K562 (cell line): ENCODE data around the gene EHBP1L1. TPM values are rescaled to one million over a fixed set of nuclear protein-coding genes. Genes with fewer than 3 reads are reported as not detected.
A peak's percentile ranks its signal among the peaks of the same experiment; 100 is the strongest.

Source experiments
- ATAC-seq: fragments of 200-7000 bp; cut with Tn5 transposase; 3 replicates; pipeline ENCODE4 v1.9.1; 2020; ENCODE audit warnings: moderate library complexity
- BruUV-seq: library from RNA; stranded (reverse); fragments of 400-500 nt; replicated peaks from 2 replicates; lab custom pipeline; 2021; lab: Mats Ljungman, UMichigan
- CTCF ChIA-PET: fragments of 300-600 bp; formaldehyde crosslinking; extraction: SDS; loops from one replicate; lab custom pipeline; 2021; ENCODE audit warnings: low intra/inter-chr PET ratio; lab: Yijun Ruan, JAX
- POLR2A ChIA-PET: fragments of 300-600, 350-650 bp; sonication (Branson Sonifier 250); formaldehyde crosslinking; extraction: SDS; loops from one replicate; lab custom pipeline; 2021; ENCODE audit warnings: antibody characterized with exemption, inconsistent platforms; lab: Yijun Ruan, JAX
- DNase-seq, 4 experiments: peaks; one replicate each; pipeline versions ENCODE4 v3.0.0 to v3.0.0-alpha.2; 2011 to 2018; ENCODE audit warnings: low spot score in 3 of 4, mixed read lengths in 3 of 4; ENCODE audit errors: extremely low read depth in 1 of 4
- FAIRE-seq: peaks from 2 replicates; lab custom pipeline; 2011; peaks lifted over from hg19 to GRCh38; lab: Jason Lieb, UNC
- H2AFZ ChIP-seq: 2 replicates; pipeline ENCODE4 v1.6.0; 2011; ENCODE audit warnings: low read depth, low read length, control low read depth, inconsistent platforms
- H3K27ac ChIP-seq: fragments of 200-600 bp; 3 replicates; pipeline ENCODE4 v1.8.0; 2011; ENCODE audit warnings: low read depth, mild to moderate bottlenecking, control low read depth, inconsistent platforms, low read length, moderate library complexity, mixed read lengths; ENCODE audit errors: extremely low read depth
- H3K27me3 ChIP-seq, 2 experiments: fragments of 300-600 bp in 1 of 2; 2 replicates in 1 of 2; 3 replicates in 1 of 2; pipeline versions ENCODE4 v1.6.0 to v1.8.0; 2011; ENCODE audit warnings: inconsistent platforms in 2 of 2, low read length in 2 of 2, mild to moderate bottlenecking in 1 of 2, mixed read lengths in 1 of 2, moderate library complexity in 1 of 2; ENCODE audit not compliant: control insufficient read depth in 2 of 2, insufficient read depth in 2 of 2
- H3K36me3 ChIP-seq: fragments of 300-600 bp; 3 replicates; pipeline ENCODE4 v1.8.0; 2011; ENCODE audit warnings: mild to moderate bottlenecking, low read length, inconsistent platforms; ENCODE audit not compliant: control insufficient read depth, insufficient read depth
- H3K4me1 ChIP-seq, 2 experiments: fragments of 200-600 bp in 1 of 2; replicated peaks in 1 of 2; 2 replicates in 1 of 2; 3 replicates in 1 of 2; pipeline versions ENCODE4 v1.5.1 to v1.8.0; 2011; ENCODE audit warnings: inconsistent platforms in 2 of 2, low read length in 2 of 2, mild to moderate bottlenecking in 1 of 2, mixed read lengths in 1 of 2, moderate library complexity in 1 of 2; ENCODE audit not compliant: control insufficient read depth in 2 of 2, insufficient read depth in 2 of 2
- H3K4me2 ChIP-seq: 2 replicates; pipeline ENCODE4 v1.6.1; 2011; ENCODE audit warnings: low read length, control low read depth, inconsistent platforms, mixed read lengths; ENCODE audit not compliant: insufficient read depth
- H3K4me3 ChIP-seq: fragments of 200-600 bp; sonication (generic), shearing (Covaris generic); 2 replicates; pipeline ENCODE4 v1.5.1; 2016; ENCODE audit warnings: control low read depth, inconsistent platforms
- H3K79me2 ChIP-seq: fragments of 200-600 bp; 3 replicates; pipeline ENCODE4 v1.8.0; 2011; ENCODE audit warnings: low read length, inconsistent platforms; ENCODE audit not compliant: control insufficient read depth, insufficient read depth
- H3K9ac ChIP-seq, 2 experiments: 2 replicates each; pipeline versions ENCODE4 v1.6.0 to v1.6.1; 2011; ENCODE audit warnings: low read depth in 2 of 2, low read length in 2 of 2, control low read depth in 1 of 2, inconsistent platforms in 1 of 2, mild to moderate bottlenecking in 1 of 2, mixed read lengths in 1 of 2; ENCODE audit not compliant: insufficient read depth in 1 of 2
- H3K9me1 ChIP-seq: one replicate; pipeline ENCODE4 v1.6.0; 2011; ENCODE audit warnings: inconsistent platforms, mild to moderate bottlenecking, low read length, moderate library complexity; ENCODE audit not compliant: control insufficient read depth, insufficient read depth
- H3K9me3 ChIP-seq: replicated peaks from 2 replicates; pipeline ENCODE4 v1.5.1; 2011; ENCODE audit warnings: low read depth, low read length, inconsistent platforms; ENCODE audit not compliant: control insufficient read depth, insufficient read depth
- H4K20me1 ChIP-seq: replicated peaks from 2 replicates; pipeline ENCODE4 v1.6.1; 2011; ENCODE audit warnings: low read length, inconsistent platforms, mixed read lengths; ENCODE audit not compliant: control insufficient read depth, insufficient read depth
- ERF ChIP-seq: fragments of 450-650 bp; formaldehyde crosslinking; IDR thresholded peaks from 2 replicates; pipeline ENCODE4 v1.4.0; 2020; ENCODE audit warnings: mild to moderate bottlenecking, mixed read lengths
- KDM2B ChIP-seq: fragments of 250-450 bp; sonication (Bioruptor Pico); IDR thresholded peaks from 2 replicates; pipeline ENCODE4 v1.8.0; 2021; ENCODE audit warnings: mild to moderate bottlenecking, moderate library complexity
- NR3C1 ChIP-seq: sonication (generic); formaldehyde crosslinking; IDR thresholded peaks from 2 replicates; pipeline ENCODE4 v1.8.1; 2022; ENCODE audit warnings: missing genetic modification reagents
- POLR2G ChIP-seq: fragments of 200-400 bp; formaldehyde crosslinking; IDR thresholded peaks from 2 replicates; pipeline ENCODE4 v1.6.1; 2017; ENCODE audit warnings: low read depth, mild to moderate bottlenecking, antibody characterized with exemption, low read length, moderate library complexity
- RBFOX2 ChIP-seq: fragments of 200-400 bp; formaldehyde crosslinking; IDR thresholded peaks from 2 replicates; pipeline ENCODE4 v1.6.1; 2017; ENCODE audit warnings: low read depth, mild to moderate bottlenecking, low read length, moderate library complexity
- SMARCE1 ChIP-seq: fragments of 450-650 bp; IDR thresholded peaks from 2 replicates; pipeline ENCODE4 v1.7.1; 2016; ENCODE audit warnings: mild to moderate bottlenecking
- SUPT5H ChIP-seq: fragments of 450-650 bp; IDR thresholded peaks from 2 replicates; pipeline ENCODE4 v1.6.1; 2016
- YBX1 ChIP-seq: fragments of 450-650 bp; IDR thresholded peaks from 2 replicates; pipeline ENCODE4 v1.7.1; 2016; ENCODE audit warnings: mild to moderate bottlenecking
- ZNF707 ChIP-seq: fragments of 250-450 bp; sonication (Bioruptor Pico); conservative IDR thresholded peaks from 2 replicates; pipeline ENCODE4 v1.8.0; 2022; ENCODE audit warnings: inconsistent platforms, mild to moderate bottlenecking, moderate library complexity
- WGBS: fragments of 100-300 bp; shearing (Covaris generic); methylation state at CpG from one replicate; pipeline ENCODE4 v1.1.6; 2016; ENCODE audit warnings: low coverage, mixed read lengths; ENCODE audit not compliant: insufficient coverage; ENCODE audit errors: missing lambda C conversion rate; 5-methylcytosine and 5-hydroxymethylcytosine counted together
- in situ Hi-C: fragments of 300-500 bp; cut with MboI; formaldehyde crosslinking; loops from 4 replicates; pipeline ENCODE4 v1.15.0; 2018; ENCODE audit warnings: inconsistent platforms, mixed read lengths
- intact Hi-C: fragments of 100-400 bp; cut with micrococcal nuclease; formaldehyde crosslinking; loops from 2 replicates; pipeline ENCODE4 v1.14.2; 2022
- polyA plus RNA-seq, 8 experiments: library from polyadenylated mRNA; depleted of rRNA in 4 of 8; stranded (reverse) in 5 of 8; unstranded in 3 of 8; fragments of >200 nt; fragmentation: Nextera tagmentation in 2 of 8; fragmentation: Illumina TruSeq in 1 of 8; extraction: Ambion mirVana in 2 of 8; extraction: Trizol in 1 of 8; gene quantifications; 2 replicates each; pipeline versions ENCODE4 v1.2.1 to v1.2.3, GENCODE V29; 2011 to 2014; ENCODE audit warnings: inconsistent platforms in 1 of 8, missing spikeins in 1 of 8
- total RNA-seq, 7 experiments: library from RNA; depleted of rRNA in 6 of 7; stranded (reverse); fragments of >200 nt in 6 of 7; fragmentation: Illumina TruSeq in 2 of 7; extraction: Trizol in 2 of 7; gene quantifications; 2 replicates each; pipeline versions ENCODE4 v1.2.1 to v1.2.3, GENCODE V29; 2011 to 2021; ENCODE audit warnings: low replicate concordance in 1 of 7

EHBP1L1 gene
- total and polyA plus RNA-seq, 9 of the 15 experiments (the other 6 are each of a cell fraction or from before 2014, with no cell fraction given): 0.03 to 87.1 (median 26.3) TPM

DNA sequence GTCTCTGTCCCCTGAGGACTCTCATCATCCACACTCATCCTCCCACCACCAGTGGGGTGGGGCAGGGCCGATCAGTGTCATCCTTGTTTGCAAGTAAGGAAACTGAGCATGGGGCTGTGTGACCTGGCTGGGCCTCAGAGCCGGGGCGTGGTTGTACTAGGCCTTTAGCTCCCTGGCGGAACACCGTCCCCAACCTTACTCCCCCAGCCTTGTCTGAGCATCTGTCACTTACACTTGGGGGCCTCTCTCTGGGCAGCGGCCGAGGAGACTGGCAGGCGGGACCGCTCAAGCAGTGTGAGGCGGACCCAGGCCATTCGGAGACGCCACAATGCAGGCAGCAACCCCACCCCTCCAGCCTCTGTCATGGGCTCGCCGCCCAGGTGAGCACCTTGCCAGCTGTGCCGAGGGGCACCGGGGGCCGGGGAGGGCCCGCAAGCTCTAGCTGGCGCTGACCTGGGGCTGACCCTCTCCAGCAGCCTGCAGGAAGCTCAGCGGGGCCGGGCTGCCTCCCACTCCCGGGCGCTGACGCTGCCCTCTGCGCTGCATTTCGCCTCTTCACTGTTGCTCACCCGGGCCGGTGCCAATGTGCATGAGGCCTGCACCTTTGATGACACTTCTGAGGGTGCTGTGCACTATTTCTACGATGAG lies 43.6 kb downstream of the EHBP1L1 start:
- Histone ChIP-seq H3K4me3 (no peak overlapping the region), H4K20me1 (no peaks in the 10 kb centered on the region; the same call in 1 of the 2 replicates), H3K4me1 (peaks cover 6 to 49% of the 10 kb centered on the region in 2 experiments; a peak in 3 of 5 replicates), H3K4me2 (no peak overlapping the region), H3K79me2 (peaks cover 31% of the 10 kb centered on the region), H3K36me3 (peaks cover 72% of the 10 kb centered on the region; the same call in 2 of the 3 replicates), H3K27me3 (no peaks in the 10 kb centered on the region), H3K27ac (no peak overlapping the region), H3K9ac (no peak overlapping the region), H3K9me3 (no peaks in the 10 kb centered on the region), H3K9me1 (no peaks in the 10 kb centered on the region), H2AFZ (no peak overlapping the region)
- no peak for TF ChIP-seq KDM2B (CRISPR knock-in tag)
- TF ChIP-seq POLR2G: peak; percentile 36; the same call in 1 of the 2 replicates
- peak; percentile 44; the same call in 1 of the 2 replicates for TF ChIP-seq RBFOX2
- TF ChIP-seq ERF (CRISPR knock-in tag): no peak
- no peak for TF ChIP-seq YBX1
- no peak for TF ChIP-seq ZNF707 (CRISPR knock-in tag)
- no peak for TF ChIP-seq NR3C1 (CRISPR knock-in tag)
- TF ChIP-seq SMARCE1: no peak
- no peak for TF ChIP-seq SUPT5H
- ATAC-seq (no peak), DNase-seq (no peak), FAIRE-seq (no peak)
- POLR2A ChIA-PET: interaction anchor here (0.6 to 0.9 kb wide), 4 partner anchors 12 to 396 kb away, joined by 3 to 4 read pairs (median 3); no protein-coding TSS in a partner anchor
- no TSS peak for BruUV-seq
- CTCF ChIA-PET: no interaction called here
- in situ Hi-C loops: no loop called here
- intact Hi-C loops: no loop called here
- 96% methylated on average over 14 of the region's 29 CpGs for WGBS
